ENCODE data around the gene DGUOK. TPM values are rescaled to one million over a fixed set of nuclear protein-coding genes. Genes with fewer than 3 reads are reported as not detected.

Gene DGUOK
- total RNA-seq, 2 experiments from 2014 or later, result 64.1 to 72.3 TPM

DNA sequence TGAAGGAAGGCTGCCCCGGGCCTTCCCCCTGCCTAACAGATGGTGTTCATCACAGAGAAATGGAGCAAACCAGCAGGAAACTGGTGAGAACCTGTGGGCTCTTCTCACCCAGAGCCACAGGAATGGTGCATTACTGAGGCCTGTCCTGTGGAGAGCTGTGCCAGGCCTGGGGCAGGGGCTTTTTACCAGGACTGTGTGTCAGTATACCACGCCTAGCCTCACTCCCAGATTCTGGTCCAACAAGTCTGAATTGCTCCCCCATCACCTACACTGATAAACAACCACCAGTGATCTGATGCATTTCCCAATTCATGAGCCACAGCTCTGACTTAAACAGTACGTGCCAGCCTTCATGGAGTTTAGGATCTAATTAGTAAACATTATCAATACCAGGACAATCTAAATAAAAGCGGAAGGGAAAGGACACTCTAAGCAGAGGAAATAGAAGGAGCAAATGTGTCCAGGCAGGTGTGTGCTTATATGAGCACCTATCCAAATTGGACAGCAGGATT, 8.9 kb upstream of the DGUOK start:
- no peaks in the 10 kb centered on the region for H3K27me3 Mint-ChIP-seq
- ChIA-PET POLR2A (no interaction called here), CTCF (no interaction called here)
- no peak overlapping the region for H3K27ac Mint-ChIP-seq
- no peaks in the 10 kb centered on the region for H3K9me3 Mint-ChIP-seq
- H3K4me3 Mint-ChIP-seq, result no peak overlapping the region
- H3K36me3 Mint-ChIP-seq (ENCODE audit: low read depth), result no peaks in the 10 kb centered on the region
- no peak for DNase-seq
- H3K4me1 Mint-ChIP-seq, result peaks cover 8% of the 10 kb centered on the region

DNA sequence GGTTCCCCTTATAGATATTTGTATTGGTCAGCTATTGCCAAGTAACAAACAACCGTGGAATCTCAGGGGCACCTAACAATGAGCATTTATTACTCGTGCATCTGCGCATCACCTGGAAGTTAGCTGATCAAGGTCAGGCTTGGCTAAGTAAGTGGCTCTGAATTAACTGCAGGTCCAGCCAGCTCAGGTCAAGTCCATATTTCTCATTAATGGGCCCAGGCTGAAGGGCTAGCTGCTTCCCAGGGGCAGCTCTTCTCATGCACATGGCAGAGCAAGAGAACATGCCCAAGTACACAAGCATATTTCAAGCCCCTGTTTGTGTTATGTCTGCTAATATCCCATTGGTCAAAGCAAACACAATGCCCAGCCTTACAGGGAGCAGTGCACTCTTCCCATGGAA, 7.8 kb upstream of the DGUOK start:
- no peak overlapping the region for H3K4me3 Mint-ChIP-seq
- no peak for DNase-seq
- no peaks in the 10 kb centered on the region for H3K36me3 Mint-ChIP-seq (ENCODE audit: low read depth)
- no peaks in the 10 kb centered on the region for H3K27me3 Mint-ChIP-seq
- ChIA-PET POLR2A (no interaction called here), CTCF (interaction anchor here (1.1 kb wide), 1 partner anchor 35 kb away, joined by 3 read pairs; no protein-coding TSS in a partner anchor)
- no peaks in the 10 kb centered on the region for H3K9me3 Mint-ChIP-seq
- H3K27ac Mint-ChIP-seq, result no peak overlapping the region
- peaks cover 16% of the 10 kb centered on the region for H3K4me1 Mint-ChIP-seq

DNA sequence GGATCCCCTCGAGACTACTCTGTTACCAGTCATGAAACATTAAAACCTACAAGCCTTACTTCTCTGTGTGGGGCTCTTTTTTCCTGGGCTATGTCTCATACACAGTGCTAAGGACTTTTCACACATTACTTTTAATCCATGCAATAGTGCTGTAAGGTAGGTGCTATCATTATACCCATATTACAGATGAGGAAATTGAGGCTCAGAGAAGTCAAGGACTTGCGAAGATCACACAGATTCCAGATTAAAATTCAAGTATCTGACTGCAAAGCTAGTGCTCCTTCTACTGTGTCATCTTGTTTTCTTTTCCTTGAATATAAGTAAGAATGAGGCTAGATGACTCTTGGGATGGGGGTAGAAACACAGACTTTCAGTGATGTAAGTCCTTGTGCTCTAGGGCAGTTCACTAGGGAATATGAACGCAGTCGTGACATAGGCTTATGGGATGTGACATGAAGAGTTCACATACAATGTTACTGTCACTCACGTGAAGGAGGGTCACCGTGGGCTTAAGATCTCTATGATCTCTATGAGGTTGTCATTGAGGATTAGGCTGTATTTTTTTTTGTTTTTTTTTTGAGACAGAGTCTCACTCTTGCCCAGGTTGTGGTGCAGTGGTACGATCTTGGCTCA, 7.0 kb upstream of the DGUOK start:
- DNase-seq, result no peak
- Mint-ChIP-seq H3K9me3 (no peaks in the 10 kb centered on the region), H3K27ac (no peak overlapping the region), H3K27me3 (no peaks in the 10 kb centered on the region), H3K36me3 (ENCODE audit: low read depth) (no peaks in the 10 kb centered on the region), H3K4me1 (peaks cover 14% of the 10 kb centered on the region), H3K4me3 (no peak overlapping the region)
- POLR2A ChIA-PET, result no interaction called here
- CTCF ChIA-PET, result interaction anchor here (4.2 kb wide), 1 partner anchor 10 kb away, joined by 25 read pairs; no protein-coding TSS in a partner anchor

DNA sequence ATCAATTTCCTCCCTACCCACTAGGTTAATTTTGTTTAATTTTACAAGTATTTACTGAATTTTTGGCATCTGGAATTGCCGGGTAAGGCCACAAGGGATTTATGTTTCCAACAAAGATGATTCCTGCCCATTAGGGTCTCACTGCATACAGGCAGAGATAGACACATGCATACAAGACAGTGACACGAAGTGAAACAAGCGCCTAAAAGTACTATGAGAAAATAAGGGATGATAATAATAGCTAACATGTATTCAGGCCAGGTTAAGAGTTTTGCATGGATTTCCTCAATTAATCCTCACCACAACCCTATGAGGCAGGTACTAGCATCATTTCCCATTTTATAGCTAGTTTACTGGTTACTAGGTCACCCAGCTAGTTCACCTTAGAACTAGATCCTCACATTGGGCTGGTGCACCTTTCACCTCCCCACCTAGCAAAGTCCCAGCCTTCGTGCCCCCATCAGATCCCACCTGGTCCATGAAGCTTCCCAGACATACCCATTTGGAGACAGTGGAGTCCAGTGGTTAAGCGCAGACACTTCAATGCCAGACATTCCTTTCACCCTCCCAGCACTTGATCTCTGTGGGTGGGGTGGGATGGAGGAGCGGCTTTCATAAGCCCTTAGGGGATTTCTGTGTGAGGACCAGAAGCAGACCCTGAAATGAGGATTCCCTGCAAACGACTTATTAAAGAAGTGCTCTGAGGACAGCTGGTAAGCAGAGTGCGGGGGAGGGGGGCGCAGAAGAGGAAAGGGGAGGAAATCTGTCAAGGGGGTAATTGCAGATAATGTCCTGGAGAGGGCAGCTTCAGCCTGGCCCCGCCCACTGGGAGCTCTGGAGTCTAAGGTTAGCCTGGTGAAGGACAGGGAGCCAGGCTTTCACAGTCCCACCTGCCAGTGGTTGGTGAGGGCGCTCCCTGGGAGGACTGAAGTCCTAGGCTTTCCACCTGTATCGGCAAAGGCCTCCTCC, 5.8 kb upstream of the DGUOK start:
- Mint-ChIP-seq H3K36me3 (ENCODE audit: low read depth) (no peaks in the 10 kb centered on the region), H3K27me3 (no peaks in the 10 kb centered on the region), H3K4me1 (peaks cover 11% of the 10 kb centered on the region), H3K4me3 (no peak overlapping the region), H3K9me3 (no peaks in the 10 kb centered on the region), H3K27ac (no peak overlapping the region)
- ChIA-PET CTCF (interaction anchor here (0.9 to 4.2 kb wide), 3 partner anchors 11 to 414 kb away, joined by 3 to 25 read pairs (median 3); no protein-coding TSS in a partner anchor), POLR2A (no interaction called here)
- DNase-seq, result peak; percentile 25

GRCh38 chr2:73921581-73921980, 5.1 kb upstream of the DGUOK start:
- H3K36me3 Mint-ChIP-seq (ENCODE audit: low read depth), result no peaks in the 10 kb centered on the region
- CTCF ChIA-PET, result interaction anchor here (1.1 to 4.2 kb wide), 2 partner anchors 12 to 199 kb away, joined by 3 to 25 read pairs; no protein-coding TSS in a partner anchor
- H3K27ac Mint-ChIP-seq, result no peak overlapping the region
- DNase-seq, result no peak
- POLR2A ChIA-PET, result no interaction called here
- H3K4me1 Mint-ChIP-seq, result peaks cover 17% of the 10 kb centered on the region
- no peaks in the 10 kb centered on the region for H3K9me3 Mint-ChIP-seq
- no peak overlapping the region for H3K4me3 Mint-ChIP-seq
- no peaks in the 10 kb centered on the region for H3K27me3 Mint-ChIP-seq

GRCh38 chr2:73922681-73923080, 4.0 kb upstream of the DGUOK start:
- Mint-ChIP-seq H3K27ac (no peak overlapping the region), H3K36me3 (ENCODE audit: low read depth) (no peaks in the 10 kb centered on the region), H3K9me3 (no peaks in the 10 kb centered on the region), H3K4me3 (no peak overlapping the region), H3K4me1 (peaks cover 18% of the 10 kb centered on the region), H3K27me3 (no peaks in the 10 kb centered on the region)
- no peak for DNase-seq
- ChIA-PET POLR2A (no interaction called here), CTCF (interaction anchor here (0.9 to 4.2 kb wide), 3 partner anchors 13 to 43 kb away, joined by 3 to 25 read pairs (median 3); no protein-coding TSS in a partner anchor)

DNA sequence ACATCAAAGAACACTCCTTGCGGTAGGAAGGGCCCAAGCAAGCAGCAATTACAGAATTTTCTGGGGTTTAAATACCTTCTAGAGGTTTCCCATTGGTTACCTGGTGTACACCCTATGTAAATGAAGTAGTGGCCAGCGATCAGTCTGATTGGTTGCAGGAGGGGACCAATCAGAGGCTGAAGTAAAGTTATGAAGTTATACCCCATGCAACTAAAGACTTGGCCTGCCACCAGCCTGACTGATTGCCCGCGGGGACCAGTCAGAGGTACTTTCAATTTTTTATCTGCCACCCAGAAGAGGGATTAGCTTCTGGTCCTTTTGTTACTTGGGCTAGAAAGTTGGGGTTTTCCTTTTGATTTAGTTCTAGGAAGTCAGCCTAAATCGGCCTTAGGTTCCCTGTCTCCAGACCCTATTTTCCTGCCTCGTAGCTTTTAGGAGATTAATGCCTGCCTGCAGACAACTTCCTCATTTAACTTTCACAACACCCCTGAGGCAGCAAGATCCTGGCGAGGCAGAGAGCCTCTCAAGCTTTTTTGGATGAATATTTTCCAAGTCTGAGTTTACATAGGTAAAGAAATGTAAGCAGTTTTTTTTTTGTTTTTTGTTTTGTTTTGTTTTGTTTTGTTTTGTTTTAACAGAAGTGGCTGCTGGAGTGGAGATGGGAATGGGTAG, 1.5 kb upstream of the DGUOK start:
- CTCF ChIA-PET, result interaction anchor here (0.7 to 1.2 kb wide), 2 partner anchors 104 to 256 kb away, joined by 3 to 4 read pairs; no protein-coding TSS in a partner anchor
- H3K4me1 Mint-ChIP-seq, result peaks cover 42% of the 10 kb centered on the region
- H3K27me3 Mint-ChIP-seq, result no peaks in the 10 kb centered on the region

DNA sequence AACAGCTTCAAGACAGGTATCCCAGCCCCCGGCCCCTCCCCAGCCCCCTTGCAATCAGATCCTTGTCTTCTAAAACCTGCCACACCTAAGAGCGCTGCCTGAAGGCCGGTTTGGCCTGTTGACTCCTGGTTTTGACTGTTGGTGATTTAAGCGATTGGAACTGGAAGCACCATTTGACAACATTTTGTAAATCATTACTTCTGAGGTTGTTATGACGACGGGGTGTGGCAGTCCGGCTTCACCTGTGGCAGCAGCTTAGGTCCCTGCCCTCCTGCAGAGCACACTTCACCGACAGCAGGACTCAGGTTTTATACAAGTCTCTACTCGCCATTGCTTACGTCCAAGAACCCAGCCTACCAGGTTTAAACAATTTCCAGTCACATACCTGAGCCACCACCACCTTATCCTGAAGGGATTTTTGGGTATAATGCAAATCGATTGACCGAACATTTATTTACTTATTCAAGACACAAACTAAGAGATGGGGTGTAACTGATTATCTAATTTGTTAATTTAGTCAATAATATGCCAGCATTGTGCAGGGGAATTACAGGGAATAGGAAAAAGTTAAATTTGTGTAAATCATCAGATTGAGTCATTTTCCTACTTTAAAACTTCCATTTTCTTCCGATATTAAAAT, 707 bp upstream of the DGUOK start:
- Mint-ChIP-seq H3K4me3 (peak overlapping the region; percentile 68), H3K27ac (peak overlapping the region; percentile 84), H3K27me3 (no peaks in the 10 kb centered on the region), H3K9me3 (no peaks in the 10 kb centered on the region), H3K36me3 (ENCODE audit: low read depth) (peaks cover 21% of the 10 kb centered on the region), H3K4me1 (peaks cover 46% of the 10 kb centered on the region)
- CTCF ChIA-PET, result interaction anchor here (1.2 kb wide), 1 partner anchor 256 kb away, joined by 3 read pairs; no protein-coding TSS in a partner anchor
- no peak for DNase-seq
- POLR2A ChIA-PET, result no interaction called here

More for the DNA sequence above, 1.5 kb upstream of the DGUOK start:
- Mint-ChIP-seq H3K9me3 (no peaks in the 10 kb centered on the region), H3K27ac (no peak overlapping the region), H3K36me3 (ENCODE audit: low read depth) (peaks cover 19% of the 10 kb centered on the region), H3K4me3 (no peak overlapping the region)
- no peak for DNase-seq
- POLR2A ChIA-PET, result no interaction called here

DNA sequence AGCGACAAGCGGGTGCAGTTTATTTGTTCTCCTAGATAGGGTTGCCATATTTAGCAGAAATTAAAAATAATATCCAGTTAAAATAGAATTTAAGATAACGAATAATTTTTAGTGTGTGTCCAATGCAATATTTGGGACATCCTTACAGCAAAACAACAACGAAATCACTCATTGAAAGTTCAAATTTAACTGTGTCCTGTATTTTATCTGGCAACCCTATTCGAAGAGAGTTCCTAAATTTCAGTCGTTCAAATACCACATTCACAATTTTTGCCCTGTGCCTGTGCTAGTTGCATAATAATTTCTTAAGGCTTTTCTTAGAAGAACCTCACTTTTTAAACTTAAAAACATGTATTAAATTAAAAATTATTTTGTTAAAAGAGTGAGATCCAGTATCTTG, 664 bp downstream of the DGUOK start:
- Mint-ChIP-seq H3K36me3 (ENCODE audit: low read depth) (peaks cover 35% of the 10 kb centered on the region), H3K27me3 (no peaks in the 10 kb centered on the region), H3K4me1 (peaks cover 60% of the 10 kb centered on the region), H3K27ac (peak overlapping the region; percentile 98), H3K4me3 (peak overlapping the region; percentile 95), H3K9me3 (no peaks in the 10 kb centered on the region)
- ChIA-PET POLR2A (no interaction called here), CTCF (no interaction called here)
- DNase-seq, result no peak

DNA sequence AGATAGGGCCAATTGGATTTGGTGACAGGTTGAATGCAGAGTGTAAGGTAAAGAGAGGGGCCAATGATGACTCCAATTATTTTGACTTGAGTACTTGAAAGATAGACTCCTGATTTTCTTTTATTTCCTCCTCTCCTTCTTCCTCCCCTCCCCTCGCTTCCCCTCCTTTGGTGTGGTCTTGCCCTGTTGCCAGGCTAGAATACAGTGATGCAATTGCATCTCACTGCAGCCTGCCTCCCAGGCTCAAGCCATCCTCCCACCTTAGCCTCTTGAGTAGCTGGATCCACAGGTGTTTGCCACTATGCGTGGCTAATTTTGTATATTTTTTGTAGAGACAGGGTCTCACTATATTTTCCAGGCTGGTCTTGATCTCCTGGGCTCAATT, 2.3 kb downstream of the DGUOK start:
- peak overlapping the region; percentile 56 for H3K4me3 Mint-ChIP-seq
- DNase-seq, result no peak
- H3K9me3 Mint-ChIP-seq, result no peaks in the 10 kb centered on the region
- peaks cover 47% of the 10 kb centered on the region for H3K36me3 Mint-ChIP-seq (ENCODE audit: low read depth)
- ChIA-PET CTCF (interaction anchor here (1.2 kb wide), 1 partner anchor 68 kb away, joined by 3 read pairs; no protein-coding TSS in a partner anchor), POLR2A (no interaction called here)
- peak overlapping the region; percentile 81 for H3K27ac Mint-ChIP-seq
- H3K27me3 Mint-ChIP-seq, result no peaks in the 10 kb centered on the region
- H3K4me1 Mint-ChIP-seq, result peaks cover 62% of the 10 kb centered on the region

- Mint-ChIP-seq H3K4me1 (peaks cover 62% of the 10 kb centered on the region), H3K27ac (no peak overlapping the region), H3K4me3 (no peak overlapping the region), H3K27me3 (no peaks in the 10 kb centered on the region), H3K36me3 (ENCODE audit: low read depth) (peaks cover 51% of the 10 kb centered on the region), H3K9me3 (no peaks in the 10 kb centered on the region)
- ChIA-PET CTCF (interaction anchor here (1.0 to 1.2 kb wide), 2 partner anchors 67 to 72 kb away, joined by 3 read pairs; no protein-coding TSS in a partner anchor), POLR2A (interaction anchor here (0.6 kb wide), 1 partner anchor 28 kb away, joined by 5 read pairs; no protein-coding TSS in a partner anchor)
- no peak for DNase-seq
Measured at GRCh38 chr2:73930386-73930785, 3.7 kb downstream of the DGUOK start.

Measured in activated CD4-positive, alpha-beta T cell treated with anti-CD3 and anti-CD28 coated beads, Interleukin-2, amount 10 ng/mL, durations not matched to agents 7 days and 5 days (primary cell).